GM15510 (cell line): Measurements from ENCODE around the gene CABP4.
A peak's percentile ranks its signal among the peaks of the same experiment; 100 is the strongest.

Source experiments
- POLR2A ChIP-seq: IDR thresholded peaks from 3 replicates; pipeline ENCODE4 v1.6.1; 2011; ENCODE audit warnings: borderline replicate concordance; ENCODE audit not compliant: insufficient read length; ENCODE audit errors: extremely low read depth

Gene CABP4

DNA sequence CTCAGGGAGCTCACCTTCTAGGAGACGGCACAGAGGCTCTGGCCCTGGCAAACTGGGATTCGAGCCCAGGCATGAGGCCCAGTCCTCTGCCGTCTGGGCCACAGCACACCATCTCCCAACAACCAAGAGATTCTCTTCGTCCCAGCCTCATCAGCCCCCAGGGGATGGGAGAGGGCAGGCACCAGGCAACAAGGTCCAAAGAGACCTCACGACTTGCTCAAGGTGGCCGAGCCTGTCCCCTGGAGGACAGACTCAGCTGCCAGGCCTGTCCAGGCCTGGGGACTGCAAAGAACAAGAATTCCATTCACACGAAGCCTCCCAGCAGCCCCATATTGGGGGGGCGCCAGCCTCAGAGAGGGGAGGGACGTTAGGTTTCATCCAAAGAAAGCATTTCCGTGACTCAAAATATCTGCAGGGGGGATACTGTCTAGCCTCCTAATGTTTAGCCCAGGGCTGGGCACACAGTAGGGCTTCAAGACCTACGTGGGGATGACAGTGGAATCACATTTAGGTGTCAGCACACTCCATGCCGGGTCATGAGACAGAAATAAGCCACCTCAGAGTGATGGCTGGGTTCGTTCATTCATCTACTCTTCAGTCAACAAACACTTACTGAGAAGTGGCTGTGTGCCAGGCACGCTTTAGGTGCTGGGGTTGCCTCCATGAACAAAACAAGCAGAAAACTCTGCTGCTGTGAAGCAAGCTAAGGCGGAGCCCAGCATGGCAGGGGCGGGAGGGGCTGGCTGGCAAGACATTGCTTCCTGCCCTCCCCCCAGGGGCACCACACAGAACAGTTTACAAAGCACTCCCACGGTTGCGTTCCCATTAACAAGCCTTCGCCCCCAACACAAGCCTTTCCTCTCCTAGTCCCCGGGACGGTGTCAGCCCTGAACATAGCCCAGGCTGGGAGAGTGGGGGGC is 38.5 kb upstream of the CABP4 start:
- TF ChIP-seq POLR2A = no peak

DNA sequence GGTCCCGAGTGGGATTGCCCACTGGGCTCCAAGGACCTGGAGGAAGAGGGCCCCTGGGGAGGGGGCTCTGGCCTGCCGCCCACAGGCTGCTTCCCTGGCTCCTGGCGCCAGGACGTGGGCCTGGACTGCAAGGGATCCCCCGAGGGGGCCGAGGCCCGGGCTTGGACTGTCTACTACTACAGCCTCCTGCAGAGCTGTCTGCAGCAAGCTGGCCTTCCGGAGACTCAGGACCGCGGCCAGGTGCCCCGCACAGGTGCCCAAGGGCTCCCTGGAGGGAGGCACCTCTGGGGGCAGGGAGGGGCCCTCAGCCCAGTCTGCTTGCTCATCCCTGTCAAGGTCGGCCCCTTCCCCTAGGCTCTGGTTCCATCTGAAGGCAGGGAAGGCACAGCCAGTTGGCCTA is 37.7 kb upstream of the CABP4 start:
- TF ChIP-seq POLR2A = no peak

DNA sequence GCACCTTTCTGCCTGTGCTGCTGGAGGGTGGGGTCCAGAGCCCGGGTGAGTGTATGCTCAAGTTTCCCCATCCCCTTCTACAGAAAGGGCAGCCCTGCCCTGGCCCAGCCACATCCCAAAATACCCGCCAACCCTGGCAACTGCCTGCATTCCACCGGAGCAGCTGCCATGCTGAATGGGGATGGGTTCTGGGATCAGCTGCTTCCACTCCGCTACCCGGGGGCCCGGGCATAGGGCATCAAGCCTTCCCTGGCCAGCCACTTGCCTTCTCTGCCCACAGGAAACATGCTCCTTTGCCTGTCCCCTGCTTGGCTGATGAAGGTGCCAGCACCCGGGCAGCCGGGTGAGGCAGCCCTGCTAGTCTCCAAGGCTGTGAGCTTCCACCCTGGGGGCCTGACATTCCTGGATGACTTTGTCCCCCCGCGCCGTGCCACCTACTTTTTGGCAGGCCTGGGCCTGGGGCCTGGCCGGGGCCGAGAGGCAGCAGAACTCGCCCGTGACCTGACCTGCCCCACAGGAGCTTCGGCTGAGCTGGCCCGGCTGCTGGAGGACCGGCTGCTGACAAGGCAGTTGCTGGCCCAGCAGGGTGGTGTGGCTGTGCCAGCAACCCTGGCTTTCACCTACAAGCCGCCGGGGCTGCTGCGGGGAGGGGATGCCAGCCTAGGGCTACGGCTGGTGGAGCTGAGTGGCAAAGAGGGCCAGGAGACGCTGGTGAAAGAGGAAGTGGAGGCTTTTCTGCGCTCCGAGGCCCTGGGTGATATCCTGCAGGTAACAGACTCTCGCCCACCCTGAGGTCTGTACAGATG is 36.5 kb upstream of the CABP4 start:
- no peak for TF ChIP-seq POLR2A

DNA sequence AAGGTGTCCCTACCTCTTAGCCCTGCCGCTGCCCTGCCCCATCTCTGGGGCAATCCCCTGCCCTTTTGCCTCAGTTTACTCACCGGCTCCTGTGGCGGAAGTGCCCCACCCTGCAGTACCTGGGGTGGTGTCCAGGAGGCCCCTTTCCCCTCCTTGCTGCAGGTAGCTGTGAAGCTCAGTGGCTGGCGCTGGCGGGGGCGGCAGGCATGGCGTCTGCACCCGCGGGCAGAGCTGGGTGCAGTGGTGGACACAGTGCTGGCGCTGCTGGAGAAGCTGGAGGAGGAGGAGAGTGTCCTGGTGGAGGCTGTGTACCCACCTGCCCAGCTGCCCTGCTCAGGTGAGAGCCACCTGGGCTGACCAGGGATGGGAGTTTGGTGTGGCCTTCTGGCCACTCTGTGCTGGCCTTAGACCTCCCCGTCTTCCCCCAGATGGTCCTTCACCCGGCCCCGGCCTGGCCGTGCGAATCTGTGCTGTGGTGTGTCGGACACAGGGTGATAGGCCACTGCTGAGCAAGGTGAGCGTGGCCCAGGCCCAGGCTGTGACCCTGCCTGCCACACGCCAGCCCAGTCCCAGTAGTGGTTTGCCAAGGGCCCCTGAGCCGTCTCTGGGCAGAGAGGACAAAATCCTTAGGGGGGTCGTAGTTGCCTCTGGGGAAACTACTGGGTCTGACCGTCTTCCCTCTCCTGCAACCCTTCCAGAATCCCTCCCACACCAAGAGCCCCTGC is 35.7 kb upstream of the CABP4 start:
- no peak for TF ChIP-seq POLR2A

DNA sequence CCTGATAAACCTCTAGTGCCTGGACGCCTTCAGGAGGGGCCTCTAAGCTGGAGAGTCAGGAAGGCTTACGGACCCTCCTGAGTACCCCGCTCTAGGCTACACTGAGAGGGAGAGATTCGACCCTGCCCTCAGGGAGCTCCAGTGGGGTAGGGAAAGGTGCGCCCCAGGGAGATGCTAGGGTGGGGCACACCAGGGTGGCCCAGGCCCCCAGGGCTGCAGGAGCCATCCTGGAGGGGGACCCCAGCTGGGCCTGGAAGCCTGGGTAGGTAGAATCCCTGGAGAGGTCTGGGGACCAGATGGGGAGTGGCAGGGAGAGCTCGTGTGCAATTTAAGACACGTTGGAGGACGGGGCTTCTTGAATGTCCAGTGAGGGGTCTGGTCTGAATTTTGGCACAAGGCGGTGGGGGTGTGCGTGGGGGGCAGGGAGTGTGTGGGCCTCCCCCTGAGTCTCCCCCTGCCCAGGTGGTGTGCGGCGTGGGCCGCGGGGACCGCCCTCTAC is 35.0 kb upstream of the CABP4 start:
- no peak for TF ChIP-seq POLR2A

DNA sequence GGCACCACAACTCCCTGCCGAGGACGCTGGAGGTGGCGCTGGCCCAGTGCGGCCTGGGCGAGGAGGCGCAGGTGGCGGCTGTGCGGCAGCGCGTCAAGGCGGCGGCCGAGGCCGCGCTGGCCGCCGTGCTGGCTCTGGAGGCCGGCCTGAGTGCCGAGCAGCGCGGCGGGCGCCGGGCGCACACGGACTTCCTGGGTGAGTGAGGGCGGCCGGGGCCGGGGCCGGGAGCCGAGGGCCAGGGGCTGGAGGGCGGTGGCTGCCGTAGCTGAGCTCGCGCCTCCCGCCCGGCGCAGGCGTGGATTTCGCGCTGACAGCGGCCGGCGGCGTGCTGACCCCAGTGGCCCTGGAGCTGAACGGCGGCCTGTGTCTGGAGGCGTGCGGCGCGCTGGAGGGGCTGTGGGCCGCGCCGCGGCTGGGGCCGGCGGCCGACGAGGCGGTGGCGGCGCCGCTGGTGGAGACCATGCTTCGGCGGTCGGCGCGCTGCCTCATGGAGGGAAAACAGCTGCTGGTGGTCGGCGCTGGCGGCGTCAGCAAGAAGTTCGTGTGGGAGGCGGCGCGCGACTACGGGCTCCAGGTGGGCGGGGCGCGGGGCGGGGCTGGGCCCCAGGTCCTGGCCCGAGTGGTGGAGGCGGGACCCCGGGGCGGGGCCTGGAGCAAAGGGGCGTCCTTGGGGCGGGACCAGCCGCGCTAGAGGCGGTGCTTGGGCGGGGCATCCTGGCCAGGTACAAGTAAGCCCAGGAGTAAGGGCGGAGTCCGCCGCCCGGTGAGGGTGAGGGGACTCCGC is 34.3 kb upstream of the CABP4 start:
- TF ChIP-seq POLR2A = peak; percentile 69

DNA sequence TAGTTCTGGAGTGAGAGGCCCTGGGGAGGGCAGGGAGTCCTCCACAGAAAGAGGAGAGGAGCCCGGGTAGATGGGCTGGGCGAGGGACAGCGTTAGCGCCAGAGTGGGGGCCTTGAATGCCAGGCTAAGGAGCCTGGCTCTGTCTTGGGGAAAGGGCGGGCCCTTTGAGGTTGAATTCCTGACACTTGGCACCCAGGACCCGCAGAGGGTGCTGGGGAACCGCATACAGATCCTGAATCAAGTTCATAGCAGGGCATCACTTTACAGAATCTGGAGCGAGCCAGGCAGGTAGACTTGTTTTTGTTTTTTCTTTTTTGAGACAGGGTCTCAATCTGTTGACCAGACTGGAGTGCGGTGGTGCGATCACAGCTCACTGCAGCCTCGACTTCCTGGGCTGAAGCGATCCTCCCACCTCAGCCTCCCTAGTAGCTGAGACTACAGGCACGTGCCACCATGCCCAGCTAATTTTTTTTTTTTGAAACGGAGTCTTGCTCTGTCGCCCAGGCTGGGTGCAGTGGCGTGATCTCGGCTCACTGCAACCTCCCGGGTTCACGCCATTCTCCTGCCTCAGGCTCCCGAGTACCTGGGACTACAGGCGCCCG is 33.6 kb upstream of the CABP4 start:
- no peak for TF ChIP-seq POLR2A

GRCh38 chr11:67422891-67423290 is 32.3 kb upstream of the CABP4 start:
- no peak for TF ChIP-seq POLR2A

- TF ChIP-seq POLR2A = no peak
Measured at GRCh38 chr11:67423466-67423865, 31.7 kb upstream of the CABP4 start.

DNA sequence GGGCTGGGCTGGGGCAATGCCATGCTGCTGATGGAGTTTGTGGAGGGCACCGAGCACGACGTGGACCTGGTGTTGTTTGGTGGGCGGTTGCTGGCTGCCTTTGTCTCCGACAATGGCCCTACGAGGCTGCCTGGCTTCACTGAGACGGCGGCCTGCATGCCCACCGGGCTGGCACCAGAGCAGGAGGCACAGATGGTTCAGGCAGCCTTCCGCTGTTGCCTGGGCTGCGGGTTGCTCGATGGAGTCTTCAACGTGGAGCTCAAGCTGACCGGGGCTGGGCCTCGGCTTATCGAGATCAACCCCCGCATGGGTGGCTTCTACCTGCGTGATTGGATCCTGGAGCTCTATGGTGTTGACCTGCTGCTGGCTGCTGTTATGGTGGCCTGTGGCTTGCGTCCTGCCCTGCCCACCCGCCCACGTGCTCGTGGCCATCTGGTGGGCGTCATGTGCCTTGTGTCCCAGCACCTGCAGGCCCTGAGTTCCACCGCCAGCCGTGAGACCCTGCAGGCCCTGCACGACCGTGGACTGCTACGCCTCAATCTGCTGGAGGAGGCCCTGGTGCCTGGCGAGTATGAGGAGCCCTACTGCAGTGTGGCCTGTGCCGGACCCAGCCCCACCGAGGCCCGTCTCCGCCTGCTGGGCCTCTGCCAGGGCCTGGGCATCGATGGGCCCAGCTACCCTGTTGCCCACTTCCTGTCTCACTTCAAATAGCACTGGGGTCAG is 31.1 kb upstream of the CABP4 start:
- no peak for TF ChIP-seq POLR2A

GRCh38 chr11:67428052-67429001 is 26.8 kb upstream of the CABP4 start, which contains the start of gene RPS6KB2:
TSS of gene RPS6KB2 (plus strand) at chr11:67428494. CDS start at chr11:67428546, 52 bp downstream.
- TF ChIP-seq POLR2A = peak; percentile 90

GRCh38 chr11:67429038-67429668 is 26.0 kb upstream of the CABP4 start:
- TF ChIP-seq POLR2A = no peak

DNA sequence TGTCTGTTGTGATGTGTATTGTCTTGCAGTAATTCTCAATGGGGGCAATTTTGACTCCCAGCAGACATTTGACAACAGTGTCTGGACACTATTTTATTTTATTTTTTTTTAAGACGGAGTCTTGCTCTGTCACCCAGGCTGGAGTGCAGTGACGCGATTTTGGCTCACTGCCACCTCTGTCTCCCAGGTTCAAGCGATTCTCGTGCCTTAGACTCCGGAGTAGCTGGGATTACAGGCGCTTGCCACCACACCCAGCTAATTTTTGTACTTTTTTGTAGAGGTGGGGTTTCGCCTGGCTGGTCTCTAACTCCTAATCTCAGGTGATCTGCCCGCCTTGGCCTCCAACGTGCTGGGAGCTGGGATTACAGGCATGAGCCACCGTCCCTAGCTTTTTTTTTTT is 25.4 kb upstream of the CABP4 start:
- no peak for TF ChIP-seq POLR2A
